K562 (cell line): Measurements from ENCODE around the gene KRTAP5-11. TPM values are rescaled to one million over a fixed set of nuclear protein-coding genes. Genes with fewer than 3 reads are reported as not detected.

Source experiments
- ATF7 ChIP-seq: fragments of 450-650 bp; IDR thresholded peaks from 2 replicates; pipeline ENCODE4 v1.7.1; 2014; ENCODE audit warnings: mild to moderate bottlenecking, moderate library complexity
- BDP1 ChIP-seq: IDR thresholded peaks from 3 replicates; pipeline ENCODE4 v1.6.1; 2011; ENCODE audit not compliant: insufficient read length, insufficient read depth
- HOXB6 ChIP-seq: fragments of 250-450 bp; sonication (Bioruptor Pico); IDR thresholded peaks from 2 replicates; pipeline ENCODE4 v1.5.1; 2022; ENCODE audit warnings: mild to moderate bottlenecking, borderline replicate concordance
- ID3 ChIP-seq, 2 experiments: fragments of 250-450 bp in 1 of 2; fragments of 450-650 bp in 1 of 2; sonication (Bioruptor Pico) in 1 of 2; IDR thresholded peaks; 2 replicates each; pipeline versions ENCODE4 v1.6.1 to v1.8.0; 2016 to 2021; ENCODE audit warnings: mild to moderate bottlenecking in 2 of 2, moderate library complexity in 2 of 2, missing compliant biosample characterization in 1 of 2, missing genetic modification characterization in 1 of 2
- L3MBTL2 ChIP-seq: fragments of 450-650 bp; IDR thresholded peaks from 2 replicates; pipeline ENCODE4 v1.6.1; 2016; ENCODE audit warnings: mild to moderate bottlenecking, moderate library complexity
- MECOM ChIP-seq: fragments of 250-450 bp; sonication (Bioruptor Pico); IDR thresholded peaks from 2 replicates; pipeline ENCODE4 v1.8.0; 2022; ENCODE audit warnings: inconsistent platforms
- MED1 ChIP-seq: sonication (generic); formaldehyde crosslinking; IDR thresholded peaks from 2 replicates; pipeline ENCODE4 v1.8.1; 2023; ENCODE audit warnings: missing genetic modification reagents, borderline replicate concordance
- PCBP2 ChIP-seq: fragments of 200-400 bp; formaldehyde crosslinking; IDR thresholded peaks from 2 replicates; pipeline ENCODE4 v1.6.1; 2018; ENCODE audit warnings: low read length, low read depth, mild to moderate bottlenecking, moderate library complexity; ENCODE audit not compliant: poor library complexity, severe bottlenecking
- ZNF121 ChIP-seq: sonication (generic); formaldehyde crosslinking; conservative IDR thresholded peaks from 2 replicates; pipeline ENCODE4 v1.8.0; 2022; ENCODE audit warnings: missing genetic modification reagents
- ZNF41 ChIP-seq: fragments of 250-450 bp; sonication (Bioruptor Pico); conservative IDR thresholded peaks from 2 replicates; pipeline ENCODE4 v1.4.0; 2020; ENCODE audit warnings: mild to moderate bottlenecking
- ZNF584 ChIP-seq: fragments of 200-800 bp; sonication (Bioruptor generic); IDR thresholded peaks from 2 replicates; pipeline ENCODE4 v1.6.1; 2016; ENCODE audit warnings: low read depth, mild to moderate bottlenecking, missing genetic modification characterization, missing compliant biosample characterization
- ZNF592 ChIP-seq: fragments of 450-650 bp; IDR thresholded peaks from 2 replicates; pipeline ENCODE4 v1.6.1; 2017; ENCODE audit warnings: antibody characterized with exemption, mild to moderate bottlenecking
- ZNF695 ChIP-seq: fragments of 450-650 bp; formaldehyde crosslinking; IDR thresholded peaks from 2 replicates; pipeline ENCODE4 v1.4.0; 2020; ENCODE audit warnings: mild to moderate bottlenecking, moderate library complexity
- polyA plus RNA-seq, 8 experiments: library from polyadenylated mRNA; depleted of rRNA in 4 of 8; stranded (reverse) in 5 of 8; unstranded in 3 of 8; fragments of >200 nt; fragmentation: Nextera tagmentation in 2 of 8; fragmentation: Illumina TruSeq in 1 of 8; extraction: Ambion mirVana in 2 of 8; extraction: Trizol in 1 of 8; gene quantifications; 2 replicates each; pipeline versions ENCODE4 v1.2.1 to v1.2.3, GENCODE V29; 2011 to 2014; ENCODE audit warnings: inconsistent platforms in 1 of 8, missing spikeins in 1 of 8
- total RNA-seq, 7 experiments: library from RNA; depleted of rRNA in 6 of 7; stranded (reverse); fragments of >200 nt in 6 of 7; fragmentation: Illumina TruSeq in 2 of 7; extraction: Trizol in 2 of 7; gene quantifications; 2 replicates each; pipeline versions ENCODE4 v1.2.1 to v1.2.3, GENCODE V29; 2011 to 2021; ENCODE audit warnings: low replicate concordance in 1 of 7
- TF ChIP-seq, protein P1 (sequence below): sonication (generic); formaldehyde crosslinking; IDR thresholded peaks from 2 replicates; pipeline ENCODE4 v1.8.1; 2023; ENCODE audit warnings: mild to moderate bottlenecking, missing genetic modification reagents
- TF ChIP-seq, protein P2 (sequence below): sonication (generic); formaldehyde crosslinking; IDR thresholded peaks from 2 replicates; pipeline ENCODE4 v1.8.0; 2022; ENCODE audit warnings: mild to moderate bottlenecking, missing genetic modification reagents, borderline replicate concordance
- TF ChIP-seq, protein P3 (sequence below): sonication (generic); formaldehyde crosslinking; IDR thresholded peaks from 2 replicates; pipeline ENCODE4 v1.8.0; 2022; ENCODE audit warnings: missing genetic modification reagents, mild to moderate bottlenecking, borderline replicate concordance

The KRTAP5-11 gene
- total and polyA plus RNA-seq, 9 of the 15 experiments (the other 6 are each of a cell fraction or from before 2014, with no cell fraction given), result not detected

DNA sequence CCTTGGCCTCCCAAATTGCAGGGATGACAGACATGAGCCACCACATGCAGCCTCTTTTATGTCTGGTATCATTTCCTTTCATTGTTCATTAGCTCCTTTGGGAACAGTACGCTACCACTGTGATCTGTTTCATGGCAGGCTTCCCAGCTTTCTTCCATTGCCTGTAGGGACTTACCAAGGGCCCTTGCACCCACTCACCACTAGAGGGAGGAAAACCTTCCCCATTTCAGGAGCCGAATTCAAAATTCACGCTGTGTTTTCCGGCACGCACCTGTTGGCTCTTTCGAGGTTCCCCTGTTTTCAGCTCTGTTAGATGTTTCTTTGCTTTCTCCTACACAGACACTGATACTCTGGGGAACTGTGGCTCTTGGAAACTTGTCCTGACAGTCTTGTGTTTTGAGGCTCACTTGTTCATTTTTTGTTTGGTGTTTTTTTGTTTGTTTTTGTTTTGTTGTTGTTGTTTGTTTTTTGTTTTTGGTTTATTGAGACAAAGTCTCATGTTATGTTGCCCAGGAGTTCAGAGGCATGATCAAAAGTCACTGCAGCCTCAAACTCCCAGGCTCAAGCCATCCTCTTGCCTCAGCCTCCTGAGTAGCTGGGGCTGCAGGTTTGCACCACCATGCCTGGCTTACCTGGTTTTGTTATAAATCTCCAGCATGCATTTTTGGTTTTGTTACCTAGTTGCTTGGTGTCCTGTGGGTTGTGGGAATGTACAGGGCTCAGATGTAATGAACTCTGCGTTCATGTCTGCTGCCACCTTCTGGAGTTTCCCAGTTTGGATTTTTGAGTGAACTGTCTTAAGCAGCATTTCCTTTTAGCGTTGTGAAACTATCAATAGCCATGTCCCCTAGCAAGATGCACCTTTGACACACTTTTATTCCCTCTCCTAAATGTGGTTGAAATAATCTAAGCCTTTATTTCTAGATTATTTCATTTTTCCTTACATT lies 2.3 kb downstream of the KRTAP5-11 start (continued):
- no peak for TF ChIP-seq MED1 (CRISPR knock-in tag)
- TF ChIP-seq BDP1, result no peak
- TF ChIP-seq ZNF121, result no peak
- TF ChIP-seq L3MBTL2, result peak; percentile 92
- TF ChIP-seq, protein P1, sequence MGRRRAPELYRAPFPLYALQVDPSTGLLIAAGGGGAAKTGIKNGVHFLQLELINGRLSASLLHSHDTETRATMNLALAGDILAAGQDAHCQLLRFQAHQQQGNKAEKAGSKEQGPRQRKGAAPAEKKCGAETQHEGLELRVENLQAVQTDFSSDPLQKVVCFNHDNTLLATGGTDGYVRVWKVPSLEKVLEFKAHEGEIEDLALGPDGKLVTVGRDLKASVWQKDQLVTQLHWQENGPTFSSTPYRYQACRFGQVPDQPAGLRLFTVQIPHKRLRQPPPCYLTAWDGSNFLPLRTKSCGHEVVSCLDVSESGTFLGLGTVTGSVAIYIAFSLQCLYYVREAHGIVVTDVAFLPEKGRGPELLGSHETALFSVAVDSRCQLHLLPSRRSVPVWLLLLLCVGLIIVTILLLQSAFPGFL (CRISPR knock-in tag), result no peak
- TF ChIP-seq MECOM (CRISPR knock-in tag), result no peak
- TF ChIP-seq ZNF695 (CRISPR knock-in tag), result no peak
- no peak for TF ChIP-seq HOXB6 (CRISPR knock-in tag)
- TF ChIP-seq, protein P2, sequence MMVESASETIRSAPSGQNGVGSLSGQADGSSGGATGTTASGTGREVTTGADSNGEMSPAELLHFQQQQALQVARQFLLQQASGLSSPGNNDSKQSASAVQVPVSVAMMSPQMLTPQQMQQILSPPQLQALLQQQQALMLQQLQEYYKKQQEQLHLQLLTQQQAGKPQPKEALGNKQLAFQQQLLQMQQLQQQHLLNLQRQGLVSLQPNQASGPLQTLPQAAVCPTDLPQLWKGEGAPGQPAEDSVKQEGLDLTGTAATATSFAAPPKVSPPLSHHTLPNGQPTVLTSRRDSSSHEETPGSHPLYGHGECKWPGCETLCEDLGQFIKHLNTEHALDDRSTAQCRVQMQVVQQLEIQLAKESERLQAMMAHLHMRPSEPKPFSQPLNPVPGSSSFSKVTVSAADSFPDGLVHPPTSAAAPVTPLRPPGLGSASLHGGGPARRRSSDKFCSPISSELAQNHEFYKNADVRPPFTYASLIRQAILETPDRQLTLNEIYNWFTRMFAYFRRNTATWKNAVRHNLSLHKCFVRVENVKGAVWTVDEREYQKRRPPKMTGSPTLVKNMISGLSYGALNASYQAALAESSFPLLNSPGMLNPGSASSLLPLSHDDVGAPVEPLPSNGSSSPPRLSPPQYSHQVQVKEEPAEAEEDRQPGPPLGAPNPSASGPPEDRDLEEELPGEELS (CRISPR knock-in tag), result no peak
- TF ChIP-seq ZNF41 (CRISPR knock-in tag), result no peak
- no peak for TF ChIP-seq ZNF584 (CRISPR knock-in tag)
- TF ChIP-seq ID3 (CRISPR knock-in tag; IDR thresholded peaks at IDR 0.05), result no peak
- no peak for TF ChIP-seq ID3 (tag; IDR thresholded peaks at IDR 0.05)
- no peak for TF ChIP-seq PCBP2
- no peak for TF ChIP-seq ZNF592
- TF ChIP-seq, protein P3, sequence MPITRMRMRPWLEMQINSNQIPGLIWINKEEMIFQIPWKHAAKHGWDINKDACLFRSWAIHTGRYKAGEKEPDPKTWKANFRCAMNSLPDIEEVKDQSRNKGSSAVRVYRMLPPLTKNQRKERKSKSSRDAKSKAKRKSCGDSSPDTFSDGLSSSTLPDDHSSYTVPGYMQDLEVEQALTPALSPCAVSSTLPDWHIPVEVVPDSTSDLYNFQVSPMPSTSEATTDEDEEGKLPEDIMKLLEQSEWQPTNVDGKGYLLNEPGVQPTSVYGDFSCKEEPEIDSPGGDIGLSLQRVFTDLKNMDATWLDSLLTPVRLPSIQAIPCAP (CRISPR knock-in tag), result no peak
- TF ChIP-seq ATF7, result 0 out of 2 replicates have a peak, but pooled peaks have one; percentile 25
